HCT116 (cell line): ENCODE measurements around the gene ENOSF1. TPM values are rescaled to one million over a fixed set of nuclear protein-coding genes. Genes with fewer than 3 reads are reported as not detected.

ENCODE experiments used
- ATAC-seq: fragments of 200-7000 bp; cut with Tn5 transposase; 2 replicates; pipeline ENCODE4 v1.9.1; 2020; ENCODE audit warnings: mild to moderate bottlenecking, moderate library complexity
- BruUV-seq: library from RNA; stranded (reverse); fragments of 400-500 nt; replicated peaks from 2 replicates; lab custom pipeline; 2021; lab: Mats Ljungman, UMichigan
- CTCF ChIA-PET: fragments of 300-600 bp; sonication (Branson Sonifier 250); formaldehyde crosslinking; loops from one replicate; lab custom pipeline; 2021; ENCODE audit warnings: antibody characterized with exemption; lab: Charles Lee
- POLR2A ChIA-PET: fragments of 300-600, 350-600 bp; sonication (Branson Sonifier 250); formaldehyde crosslinking; loops from one replicate; lab custom pipeline; 2021; ENCODE audit warnings: antibody characterized with exemption; lab: Charles Lee
- RAD21 ChIA-PET, 2 experiments: fragments of 300-600 bp; sonication (Branson Sonifier 250); formaldehyde crosslinking; loops; one replicate each; lab custom pipeline; 2023; ENCODE audit warnings: low total read pairs in 2 of 2; ENCODE audit not compliant: uncharacterized antibody in 2 of 2, unreplicated experiment in 2 of 2, low non-redundant PET in 1 of 2; lab: Charles Lee
- DNase-seq: peaks from one replicate; pipeline ENCODE4 v3.0.0-alpha.2; 2010; ENCODE audit warnings: low read depth, low spot score
- H2AFZ ChIP-seq: fragments of 200-600 bp; shearing (Covaris generic), sonication (generic); 2 replicates; pipeline ENCODE4 v1.6.1; 2017; ENCODE audit warnings: low read depth, mixed run types, mixed read lengths, antibody characterized with exemption, low read length; ENCODE audit not compliant: poor library complexity, severe bottlenecking
- H3K27ac ChIP-seq: 2 replicates; pipeline ENCODE4 v1.5.1; 2012; ENCODE audit warnings: low read depth, low read length
- H3K27me3 ChIP-seq: fragments of 200-600 bp; sonication (generic); 2 replicates; pipeline ENCODE4 v1.6.1; 2016; ENCODE audit warnings: mixed run types, low read length, mixed read lengths; ENCODE audit not compliant: insufficient read depth
- H3K36me3 ChIP-seq, 2 experiments: fragments of 200-500 bp in 1 of 2; fragments of 200-600 bp in 1 of 2; sonication (Bioruptor generic) in 1 of 2; sonication (generic) in 1 of 2; 2 replicates each; pipeline versions ENCODE4 v1.5.1 to v1.6.1; 2014 to 2016; ENCODE audit warnings: low read length in 2 of 2, inconsistent platforms in 1 of 2, mixed read lengths in 1 of 2, mixed run types in 1 of 2; ENCODE audit not compliant: insufficient read depth in 2 of 2, control insufficient read depth in 1 of 2
- H3K4me1 ChIP-seq, 2 experiments: fragments of 200-600 bp in 1 of 2; sonication (generic) in 1 of 2; 2 replicates each; pipeline versions ENCODE4 v1.5.1 to v1.6.1; 2012 to 2017; ENCODE audit warnings: low read length in 2 of 2, inconsistent platforms in 1 of 2, mild to moderate bottlenecking in 1 of 2, mixed read lengths in 1 of 2, mixed run types in 1 of 2, moderate library complexity in 1 of 2; ENCODE audit not compliant: insufficient read depth in 2 of 2, control insufficient read depth in 1 of 2
- H3K4me2 ChIP-seq: fragments of 200-600 bp; sonication (generic); 2 replicates; pipeline ENCODE4 v1.6.1; 2017; ENCODE audit warnings: mixed run types, low read length, mixed read lengths
- H3K4me3 ChIP-seq, 2 experiments: fragments of 200-600 bp in 1 of 2; sonication (generic) in 1 of 2; replicated peaks in 1 of 2; 2 replicates each; pipeline ENCODE4 v1.5.1; 2011 to 2016; ENCODE audit warnings: low read length in 2 of 2, control low read depth in 1 of 2, low read depth in 1 of 2, mild to moderate bottlenecking in 1 of 2, mixed read lengths in 1 of 2, mixed run types in 1 of 2
- H3K79me2 ChIP-seq: fragments of 200-600 bp; sonication (generic); 2 replicates; pipeline ENCODE4 v1.6.1; 2017; ENCODE audit warnings: mild to moderate bottlenecking, mixed run types, low read length, moderate library complexity, mixed read lengths; ENCODE audit not compliant: insufficient read depth
- H3K9ac ChIP-seq: fragments of 200-600 bp; sonication (generic); 2 replicates; pipeline ENCODE4 v1.6.1; 2016; ENCODE audit warnings: low read length, mixed read lengths
- H3K9me2 ChIP-seq: fragments of 200-600 bp; sonication (generic), shearing (Covaris generic); 2 replicates; pipeline ENCODE4 v1.6.1; 2017; ENCODE audit warnings: mixed run types, mild to moderate bottlenecking, moderate library complexity; ENCODE audit not compliant: insufficient read depth
- H3K9me3 ChIP-seq, 2 experiments: fragments of 200-500 bp in 1 of 2; fragments of 200-600 bp in 1 of 2; sonication (Bioruptor generic) in 1 of 2; sonication (generic) in 1 of 2; 2 replicates each; pipeline ENCODE4 v1.6.1; 2014 to 2017; ENCODE audit warnings: low read length in 2 of 2, mixed read lengths in 2 of 2, inconsistent platforms in 1 of 2, low read depth in 1 of 2, mild to moderate bottlenecking in 1 of 2, mixed run types in 1 of 2, moderate library complexity in 1 of 2; ENCODE audit not compliant: control insufficient read depth in 1 of 2, insufficient read depth in 1 of 2
- H4K20me1 ChIP-seq: fragments of 200-600 bp; sonication (generic), shearing (Covaris generic); 2 replicates; pipeline ENCODE4 v1.6.1; 2017; ENCODE audit warnings: mixed run types, mild to moderate bottlenecking, moderate library complexity; ENCODE audit not compliant: insufficient read depth
- CEBPB ChIP-seq: IDR thresholded peaks from 2 replicates; pipeline ENCODE4 v1.6.1; 2012; ENCODE audit warnings: low read depth
- EGR1 ChIP-seq: IDR thresholded peaks from 2 replicates; pipeline ENCODE4 v1.6.1; 2012; ENCODE audit warnings: low read depth
- ELF1 ChIP-seq: IDR thresholded peaks from 2 replicates; pipeline ENCODE4 v1.6.1; 2012; ENCODE audit warnings: low read depth, borderline replicate concordance
- EZH2 ChIP-seq: fragments of 200-600 bp; sonication (generic); IDR thresholded peaks from 2 replicates; pipeline ENCODE4 v1.6.1; 2017; ENCODE audit warnings: antibody characterized with exemption, mixed run types
- EZH2phosphoT487 ChIP-seq: fragments of 200-600 bp; IDR thresholded peaks from 2 replicates; pipeline ENCODE4 v1.6.1; 2018; ENCODE audit warnings: antibody characterized with exemption, borderline replicate concordance
- SIN3A ChIP-seq: IDR thresholded peaks from 2 replicates; pipeline ENCODE4 v1.6.1; 2012; ENCODE audit warnings: low read depth
- SP1 ChIP-seq: IDR thresholded peaks from 2 replicates; pipeline ENCODE4 v1.6.1; 2012; ENCODE audit warnings: low read depth
- SRF ChIP-seq: IDR thresholded peaks from 2 replicates; pipeline ENCODE4 v1.6.1; 2012; ENCODE audit warnings: low read depth
- TCF7L2 ChIP-seq: IDR thresholded peaks from 2 replicates; pipeline ENCODE4 v1.7.0; 2011; ENCODE audit warnings: borderline replicate concordance, inconsistent platforms; ENCODE audit not compliant: insufficient read depth, insufficient read length; ENCODE audit errors: extremely low read depth
- ZFX ChIP-seq: fragments of 450-650 bp; IDR thresholded peaks from 2 replicates; pipeline ENCODE4 v1.6.1; 2017
- ZNF274 ChIP-seq: fragments of 200-500 bp; sonication (Bioruptor generic); IDR thresholded peaks from 2 replicates; pipeline ENCODE4 v1.6.1; 2014; ENCODE audit warnings: mild to moderate bottlenecking, low read depth, low read length, inconsistent platforms
- intact Hi-C: fragments of 100-400 bp; cut with micrococcal nuclease; formaldehyde crosslinking; loops from 2 replicates; pipeline ENCODE4 v1.10.0; 2022
- total RNA-seq: library from RNA; stranded (reverse); gene quantifications from one replicate; pipeline ENCODE4 v1.2.1, GENCODE V29; 2021; ENCODE audit not compliant: unreplicated experiment
- TF ChIP-seq, protein P1 (sequence below): IDR thresholded peaks from 2 replicates; pipeline ENCODE4 v1.6.1; 2011; ENCODE audit warnings: mild to moderate bottlenecking, low read length, moderate library complexity; ENCODE audit not compliant: insufficient replicate concordance; ENCODE audit errors: extremely low read depth
- TF ChIP-seq, protein P2 (sequence below): IDR thresholded peaks from 2 replicates; pipeline ENCODE4 v1.6.1; 2012
- TF ChIP-seq, protein P3 (sequence below): IDR thresholded peaks from 2 replicates; pipeline ENCODE4 v1.6.1; 2012; ENCODE audit warnings: low read depth
- TF ChIP-seq, protein P4 (sequence below): IDR thresholded peaks from 2 replicates; pipeline ENCODE4 v1.6.1; 2012

Gene ENOSF1
- total RNA-seq, 1 experiment from 2014 or later = 90.0 TPM

DNA sequence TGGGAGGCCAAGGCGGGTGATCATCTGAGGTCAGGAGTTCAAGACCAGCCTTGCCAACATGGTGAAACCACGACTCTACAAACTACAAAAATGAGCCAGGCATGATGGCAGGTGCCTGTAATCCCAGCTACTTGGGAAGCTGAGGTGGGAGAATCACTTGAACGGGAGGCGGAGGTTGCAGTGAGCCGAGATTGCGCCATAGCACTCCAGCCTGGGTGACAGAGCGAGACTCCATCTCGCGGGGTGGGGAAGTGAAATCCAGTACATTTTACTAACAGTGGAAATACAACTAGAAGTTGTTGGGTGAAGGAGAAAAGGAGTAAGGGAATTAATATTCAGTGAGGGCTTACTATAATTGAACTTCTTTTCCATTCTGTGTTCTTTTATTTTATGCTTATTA, 13.2 kb upstream of the ENOSF1 start:
- Histone ChIP-seq H3K9me3 (no peaks in the 10 kb centered on the region), H3K4me1 (peaks cover 0 to 3% of the 10 kb centered on the region in 2 experiments; a peak in 1 of 4 replicates), H3K9ac (no peak overlapping the region), H3K27me3 (no peaks in the 10 kb centered on the region), H3K9me2 (no peaks in the 10 kb centered on the region), H3K36me3 (peaks cover 0 to 2% of the 10 kb centered on the region in 2 experiments; a peak in 1 of 4 replicates), H2AFZ (no peak overlapping the region), H3K79me2 (no peaks in the 10 kb centered on the region), H4K20me1 (no peaks in the 10 kb centered on the region), H3K27ac (no peak overlapping the region), H3K4me3 (no peak overlapping the region), H3K4me2 (no peak overlapping the region)
- no TSS peak for BruUV-seq
- ATAC-seq = no peak
- no peak for DNase-seq
- no peak for TF ChIP-seq EZH2
- no peak for TF ChIP-seq SP1
- intact Hi-C loops = no loop called here
- ChIA-PET CTCF (interaction anchor here (0.9 kb wide), 1 partner anchor 13 kb away, joined by 3 read pairs; the partner anchor contains the start of gene ENOSF1), POLR2A (no interaction called here), RAD21 (no interaction called here)

DNA sequence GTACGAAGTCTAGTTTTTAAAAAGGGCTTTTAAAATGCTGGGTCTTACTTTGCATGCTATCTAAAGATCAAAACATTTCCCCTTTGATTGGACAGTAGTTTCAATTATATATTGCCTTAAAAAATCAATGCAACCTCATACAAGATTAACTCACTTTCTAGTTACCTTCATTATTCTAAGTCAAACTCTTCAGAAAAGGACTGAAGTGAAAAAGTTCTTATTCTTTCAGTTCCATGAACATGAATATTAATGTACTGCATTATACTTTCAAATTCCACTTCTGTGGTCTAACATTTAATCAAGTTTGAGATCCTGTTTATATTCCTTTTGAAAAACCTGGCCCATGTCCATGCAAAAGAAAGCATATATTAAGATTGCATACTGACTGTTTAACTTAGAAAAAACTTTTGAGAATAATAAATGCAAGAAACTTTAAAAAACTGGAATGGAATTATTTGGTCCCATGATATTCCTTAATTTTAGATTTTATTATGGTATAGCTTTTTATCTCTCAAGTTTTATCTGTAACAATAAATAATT, 11.2 kb upstream of the ENOSF1 start:
- Histone ChIP-seq H4K20me1 (no peaks in the 10 kb centered on the region), H3K27me3 (no peaks in the 10 kb centered on the region), H3K36me3 (no peaks in the 10 kb centered on the region; a peak in 1 of 4 replicates), H3K79me2 (no peaks in the 10 kb centered on the region), H2AFZ (no peak overlapping the region), H3K4me2 (no peak overlapping the region), H3K4me3 (no peak overlapping the region), H3K9me2 (no peaks in the 10 kb centered on the region), H3K9me3 (no peaks in the 10 kb centered on the region), H3K27ac (no peak overlapping the region), H3K9ac (no peak overlapping the region), H3K4me1 (no peaks in the 10 kb centered on the region)
- intact Hi-C loops = no loop called here
- POLR2A ChIA-PET = no interaction called here
- DNase-seq (no peak), ATAC-seq (no peak)
- CTCF ChIA-PET = interaction anchor here (0.9 kb wide), 1 partner anchor 11 kb away, joined by 3 read pairs; the partner anchor contains the start of gene ENOSF1
- RAD21 ChIA-PET = no interaction called here
- BruUV-seq = TSS peak; percentile 54
- TF ChIP-seq, protein P1, sequence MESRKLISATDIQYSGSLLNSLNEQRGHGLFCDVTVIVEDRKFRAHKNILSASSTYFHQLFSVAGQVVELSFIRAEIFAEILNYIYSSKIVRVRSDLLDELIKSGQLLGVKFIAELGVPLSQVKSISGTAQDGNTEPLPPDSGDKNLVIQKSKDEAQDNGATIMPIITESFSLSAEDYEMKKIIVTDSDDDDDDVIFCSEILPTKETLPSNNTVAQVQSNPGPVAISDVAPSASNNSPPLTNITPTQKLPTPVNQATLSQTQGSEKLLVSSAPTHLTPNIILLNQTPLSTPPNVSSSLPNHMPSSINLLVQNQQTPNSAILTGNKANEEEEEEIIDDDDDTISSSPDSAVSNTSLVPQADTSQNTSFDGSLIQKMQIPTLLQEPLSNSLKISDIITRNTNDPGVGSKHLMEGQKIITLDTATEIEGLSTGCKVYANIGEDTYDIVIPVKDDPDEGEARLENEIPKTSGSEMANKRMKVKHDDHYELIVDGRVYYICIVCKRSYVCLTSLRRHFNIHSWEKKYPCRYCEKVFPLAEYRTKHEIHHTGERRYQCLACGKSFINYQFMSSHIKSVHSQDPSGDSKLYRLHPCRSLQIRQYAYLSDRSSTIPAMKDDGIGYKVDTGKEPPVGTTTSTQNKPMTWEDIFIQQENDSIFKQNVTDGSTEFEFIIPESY = no peak
- no peak for TF ChIP-seq ELF1
- no peak for TF ChIP-seq ZFX
- TF ChIP-seq, protein P2, sequence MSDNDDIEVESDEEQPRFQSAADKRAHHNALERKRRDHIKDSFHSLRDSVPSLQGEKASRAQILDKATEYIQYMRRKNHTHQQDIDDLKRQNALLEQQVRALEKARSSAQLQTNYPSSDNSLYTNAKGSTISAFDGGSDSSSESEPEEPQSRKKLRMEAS = no peak
- no peak for TF ChIP-seq SP1
- TF ChIP-seq SIN3A = no peak
- TF ChIP-seq EZH2phosphoT487 = no peak
- no peak for TF ChIP-seq EZH2
- TF ChIP-seq, protein P3, sequence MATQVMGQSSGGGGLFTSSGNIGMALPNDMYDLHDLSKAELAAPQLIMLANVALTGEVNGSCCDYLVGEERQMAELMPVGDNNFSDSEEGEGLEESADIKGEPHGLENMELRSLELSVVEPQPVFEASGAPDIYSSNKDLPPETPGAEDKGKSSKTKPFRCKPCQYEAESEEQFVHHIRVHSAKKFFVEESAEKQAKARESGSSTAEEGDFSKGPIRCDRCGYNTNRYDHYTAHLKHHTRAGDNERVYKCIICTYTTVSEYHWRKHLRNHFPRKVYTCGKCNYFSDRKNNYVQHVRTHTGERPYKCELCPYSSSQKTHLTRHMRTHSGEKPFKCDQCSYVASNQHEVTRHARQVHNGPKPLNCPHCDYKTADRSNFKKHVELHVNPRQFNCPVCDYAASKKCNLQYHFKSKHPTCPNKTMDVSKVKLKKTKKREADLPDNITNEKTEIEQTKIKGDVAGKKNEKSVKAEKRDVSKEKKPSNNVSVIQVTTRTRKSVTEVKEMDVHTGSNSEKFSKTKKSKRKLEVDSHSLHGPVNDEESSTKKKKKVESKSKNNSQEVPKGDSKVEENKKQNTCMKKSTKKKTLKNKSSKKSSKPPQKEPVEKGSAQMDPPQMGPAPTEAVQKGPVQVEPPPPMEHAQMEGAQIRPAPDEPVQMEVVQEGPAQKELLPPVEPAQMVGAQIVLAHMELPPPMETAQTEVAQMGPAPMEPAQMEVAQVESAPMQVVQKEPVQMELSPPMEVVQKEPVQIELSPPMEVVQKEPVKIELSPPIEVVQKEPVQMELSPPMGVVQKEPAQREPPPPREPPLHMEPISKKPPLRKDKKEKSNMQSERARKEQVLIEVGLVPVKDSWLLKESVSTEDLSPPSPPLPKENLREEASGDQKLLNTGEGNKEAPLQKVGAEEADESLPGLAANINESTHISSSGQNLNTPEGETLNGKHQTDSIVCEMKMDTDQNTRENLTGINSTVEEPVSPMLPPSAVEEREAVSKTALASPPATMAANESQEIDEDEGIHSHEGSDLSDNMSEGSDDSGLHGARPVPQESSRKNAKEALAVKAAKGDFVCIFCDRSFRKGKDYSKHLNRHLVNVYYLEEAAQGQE = no peak
- TF ChIP-seq, protein P4, sequence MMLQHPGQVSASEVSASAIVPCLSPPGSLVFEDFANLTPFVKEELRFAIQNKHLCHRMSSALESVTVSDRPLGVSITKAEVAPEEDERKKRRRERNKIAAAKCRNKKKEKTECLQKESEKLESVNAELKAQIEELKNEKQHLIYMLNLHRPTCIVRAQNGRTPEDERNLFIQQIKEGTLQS = no peak
- TF ChIP-seq SRF = no peak
- no peak for TF ChIP-seq ZNF274
- no peak for TF ChIP-seq TCF7L2
- TF ChIP-seq EGR1 = no peak
- no peak for TF ChIP-seq CEBPB
